Spleen (tissue), 11 donors: ENCODE results near the gene PLCH2. TPM values are rescaled to one million over a fixed set of nuclear protein-coding genes. Genes with fewer than 3 reads are reported as not detected.

ENCODE experiments used
- DNase-seq: peaks from one replicate; pipeline ENCODE4 v3.0.0-alpha.2; 2020
- H3K27ac ChIP-seq, 8 donors: fragments of 200-600 bp; sonication (generic) in 7 of 8; 1 replicate in 4 of 8; 2 replicates in 4 of 8; pipeline versions ENCODE4 v1.5.0 to v1.8.0; 2016 to 2021; ENCODE audit warnings: inconsistent platforms in 4 of 8, mild to moderate bottlenecking in 4 of 8, moderate library complexity in 1 of 8
- H3K27me3 ChIP-seq, 7 donors: fragments of 200-600 bp; sonication (generic) in 6 of 7; replicated peaks in 1 of 7; 1 replicate in 4 of 7; 2 replicates in 3 of 7; pipeline versions ENCODE4 v1.5.0 to v1.8.0; 2016 to 2021; ENCODE audit warnings: inconsistent platforms in 3 of 7, mild to moderate bottlenecking in 1 of 7
- H3K36me3 ChIP-seq, 6 donors: fragments of 200-600 bp; sonication (generic) in 5 of 6; 1 replicate in 4 of 6; 2 replicates in 2 of 6; pipeline versions ENCODE4 v1.5.0 to v1.8.0; 2016 to 2021; ENCODE audit warnings: inconsistent platforms in 2 of 6
- H3K4me1 ChIP-seq, 6 donors: fragments of 200-600 bp; sonication (generic) in 5 of 6; 1 replicate in 3 of 6; 2 replicates in 3 of 6; pipeline versions ENCODE4 v1.5.0 to v1.8.0; 2016 to 2021; ENCODE audit warnings: inconsistent platforms in 3 of 6
- H3K4me3 ChIP-seq, 8 donors: fragments of 200-600 bp; sonication (generic) in 7 of 8; 1 replicate in 4 of 8; 2 replicates in 4 of 8; pipeline versions ENCODE4 v1.5.0 to v1.8.0; 2016 to 2021; ENCODE audit warnings: inconsistent platforms in 4 of 8, mild to moderate bottlenecking in 4 of 8, moderate library complexity in 2 of 8
- H3K9me3 ChIP-seq, 8 donors: fragments of 200-600 bp; sonication (generic) in 7 of 8; 1 replicate in 4 of 8; 2 replicates in 4 of 8; pipeline versions ENCODE4 v1.5.0 to v1.8.0; 2016 to 2021; ENCODE audit warnings: inconsistent platforms in 4 of 8
- CTCF ChIP-seq, 11 experiments: fragments of 200-600 bp in 7 of 11; fragments of 450-650 bp in 4 of 11; sonication (generic) in 4 of 11; IDR thresholded peaks in 8 of 11; conservative IDR thresholded peaks in 3 of 11; 1 replicate in 7 of 11; 2 replicates in 4 of 11; pipeline versions ENCODE4 v1.4.0 to v1.8.0; 2016 to 2021; ENCODE audit warnings: antibody characterized with exemption in 11 of 11, inconsistent platforms in 4 of 11, mild to moderate bottlenecking in 1 of 11
- POLR2A ChIP-seq, 3 donors: fragments of 450-650 bp; IDR thresholded peaks; one replicate each; pipeline ENCODE4 v1.5.1; 2017; ENCODE audit warnings: antibody characterized with exemption in 3 of 3, mild to moderate bottlenecking in 1 of 3
- POLR2AphosphoS5 ChIP-seq, 3 donors: sonication (generic); formaldehyde crosslinking; IDR thresholded peaks; one replicate each; pipeline ENCODE4 v1.5.1; 2017; ENCODE audit warnings: antibody characterized with exemption in 3 of 3
- WGBS, 5 donors: extraction: QIAGEN DNeasy Blood & Tissue Kit in 3 of 5; methylation state at CpG; one replicate each; pipeline versions ENCODE4 v1.1.5 to v1.1.7; 2013 to 2018; 5-methylcytosine and 5-hydroxymethylcytosine counted together
- intact Hi-C: fragments of 100-400 bp; cut with DNase I; formaldehyde crosslinking; loops from one replicate; pipeline ENCODE4 v1.15.0; 2023; ENCODE audit warnings: low total_unique reads
- polyA plus RNA-seq, 3 donors: library from polyadenylated mRNA; stranded (reverse); fragments of 200-250 nt; gene quantifications; one replicate each; pipeline ENCODE4 v1.2.1, GENCODE V29; 2013
- total RNA-seq, 7 donors: library from RNA; depleted of rRNA in 3 of 7; stranded (reverse); fragments of >200 nt in 3 of 7; fragmentation: NEBNext Ultra II Directional in 4 of 7; extraction: Animal tissue kit (Norgen Biotek cat#: 25700) in 4 of 7; gene quantifications; one replicate each; pipeline versions ENCODE4 v1.1.0 to v1.2.1, GENCODE V29; 2016 to 2021
- donor health status: healthy with polysubstance abuse.
- donor health status: DM: no; HTN: no; CAD: no; lungs with moderate emphysema.
- donor health status: DM: no; HTN: no; CAD: no.
- donor health status: Bipolar disorder and iron deficiency.
- donor health status: healthy.
- donor health status: DM: no; HTN: no; CAD: no.
- donor health status: DM: yes; HTN: yes; CAD: no.

The PLCH2 gene
- total and polyA plus RNA-seq, 10 donors, result 2.2 to 21.0 (median 8.9) TPM

- intact Hi-C loops, result no loop called here
- Histone ChIP-seq H3K27me3 (peaks cover 0 to 74% (median 13%) of the 10 kb centered on the region in 7 donors), H3K4me3 (no peak overlapping the region), H3K27ac (no peak overlapping the region), H3K9me3 (peaks cover 0 to 20% (median 12%) of the 10 kb centered on the region in 8 donors), H3K36me3 (no peaks in the 10 kb centered on the region), H3K4me1 (no peaks in the 10 kb centered on the region)
- no peak for DNase-seq
- TF ChIP-seq POLR2A (IDR thresholded peaks at IDR 0.05), result no peak
- no peak for TF ChIP-seq CTCF (IDR thresholded peaks at IDR 0.05 in 8 of 11, conservative IDR thresholded peaks at IDR 0.05 in 3 of 11)
- no peak for TF ChIP-seq POLR2AphosphoS5 (IDR thresholded peaks at IDR 0.05)
- 90 to 94% (median 91%) methylated on average over 8 to 28 of the region's 28 CpGs for WGBS, 5 donors
Measured at GRCh38 chr1:2428490-2428889, 47.6 kb upstream of the PLCH2 start.

- H3K9me3 ChIP-seq, result peaks cover 0 to 15% (median 10%) of the 10 kb centered on the region in 8 donors
- no peak for TF ChIP-seq POLR2AphosphoS5 (IDR thresholded peaks at IDR 0.05)
- TF ChIP-seq CTCF (IDR thresholded peaks at IDR 0.05 in 8 of 11, conservative IDR thresholded peaks at IDR 0.05 in 3 of 11), result peak in 6 of 11 experiments; percentile 13 to 55 (median 32)
- peaks cover 0 to 89% (median 18%) of the 10 kb centered on the region in 7 donors for H3K27me3 ChIP-seq
- DNase-seq, result no peak
- H3K4me1 ChIP-seq, result no peaks in the 10 kb centered on the region
- no peaks in the 10 kb centered on the region for H3K36me3 ChIP-seq
- WGBS, 5 donors, result 70 to 83% (median 72%) methylated on average over 18 to 20 of the region's 20 CpGs
- no peak overlapping the region for H3K27ac ChIP-seq
- intact Hi-C loops, result no loop called here
- H3K4me3 ChIP-seq, result no peak overlapping the region
Measured at GRCh38 chr1:2429780-2430591, 46.1 kb upstream of the PLCH2 start.

GRCh38 chr1:2430592-2430973, 45.5 kb upstream of the PLCH2 start:
- TF ChIP-seq POLR2A (IDR thresholded peaks at IDR 0.05) (no peak), CTCF (IDR thresholded peaks at IDR 0.05 in 8 of 11, conservative IDR thresholded peaks at IDR 0.05 in 3 of 11) (no peak), POLR2AphosphoS5 (IDR thresholded peaks at IDR 0.05) (no peak)
- no peak overlapping the region for H3K27ac ChIP-seq
- peaks cover 0 to 15% (median 10%) of the 10 kb centered on the region in 8 donors for H3K9me3 ChIP-seq
- WGBS, 5 donors, result 62 to 79% (median 71%) methylated on average over 6 to 10 of the region's 10 CpGs
- no peaks in the 10 kb centered on the region for H3K4me1 ChIP-seq
- H3K36me3 ChIP-seq, result no peaks in the 10 kb centered on the region
- H3K27me3 ChIP-seq, result peaks cover 0 to 95% (median 18%) of the 10 kb centered on the region in 7 donors
- intact Hi-C loops, result no loop called here
- no peak overlapping the region for H3K4me3 ChIP-seq
- DNase-seq, result no peak

GRCh38 chr1:2431103-2431502, 45.0 kb upstream of the PLCH2 start:
- Histone ChIP-seq H3K4me3 (no peak overlapping the region), H3K36me3 (no peaks in the 10 kb centered on the region), H3K27ac (no peak overlapping the region), H3K27me3 (peaks cover 0 to 96% (median 18%) of the 10 kb centered on the region in 7 donors), H3K9me3 (peaks cover 0 to 15% (median 10%) of the 10 kb centered on the region in 8 donors), H3K4me1 (no peaks in the 10 kb centered on the region)
- no peak for DNase-seq
- no peak for TF ChIP-seq POLR2A (IDR thresholded peaks at IDR 0.05)
- 49 to 69% (median 53%) methylated on average over 3 to 16 of the region's 16 CpGs for WGBS, 5 donors
- intact Hi-C loops, result no loop called here
